Transverse colon (tissue), 4 donors: ENCODE measurements around the gene ZKSCAN3. TPM values are rescaled to one million over a fixed set of nuclear protein-coding genes. Genes with fewer than 3 reads are reported as not detected.
A peak's percentile ranks its signal among the peaks of the same experiment; 100 is the strongest.

Experiments used
- DNase-seq: peaks from one replicate; pipeline ENCODE4 v3.0.0-alpha.2; 2019
- H3K27ac ChIP-seq, 4 donors: fragments of 200-600 bp; sonication (generic); 2 replicates each; pipeline ENCODE4 v1.5.1; 2016 to 2018; ENCODE audit warnings: inconsistent platforms in 4 of 4
- H3K27me3 ChIP-seq: fragments of 200-600 bp; sonication (generic); 2 replicates; pipeline ENCODE4 v1.5.1; 2017; ENCODE audit warnings: inconsistent platforms
- H3K36me3 ChIP-seq, 4 donors: fragments of 200-600 bp; sonication (generic); 2 replicates each; pipeline ENCODE4 v1.5.1; 2017 to 2019; ENCODE audit warnings: inconsistent platforms in 4 of 4
- H3K4me1 ChIP-seq, 4 donors: fragments of 200-600 bp; sonication (generic); 2 replicates each; pipeline ENCODE4 v1.5.1; 2017 to 2020; ENCODE audit warnings: inconsistent platforms in 4 of 4
- H3K4me3 ChIP-seq, 4 donors: fragments of 200-600 bp; sonication (generic); 1 replicate in 1 of 4; 2 replicates in 3 of 4; pipeline versions ENCODE4 v1.5.1 to v1.6.1; 2017 to 2019; ENCODE audit warnings: inconsistent platforms in 4 of 4
- H3K9me3 ChIP-seq, 2 donors: fragments of 200-600 bp; sonication (generic); 2 replicates each; pipeline ENCODE4 v1.5.1; 2017 to 2019; ENCODE audit warnings: inconsistent platforms in 2 of 2
- EP300 ChIP-seq: sonication (generic); formaldehyde crosslinking; IDR thresholded peaks from one replicate; pipeline ENCODE4 v1.6.1; 2017; ENCODE audit warnings: antibody characterized with exemption, low read depth
- POLR2A ChIP-seq: fragments of 450-650 bp; IDR thresholded peaks from one replicate; pipeline ENCODE4 v1.6.1; 2016; ENCODE audit warnings: antibody characterized with exemption, mild to moderate bottlenecking, moderate library complexity
- POLR2AphosphoS5 ChIP-seq, 3 donors: sonication (generic); formaldehyde crosslinking; IDR thresholded peaks; one replicate each; pipeline ENCODE4 v1.6.1; 2016; ENCODE audit warnings: antibody characterized with exemption in 3 of 3
- WGBS, 2 donors: methylation state at CpG; one replicate each; pipeline ENCODE4 v1.1.5; 2018; ENCODE audit warnings: low coverage in 1 of 2; 5-methylcytosine and 5-hydroxymethylcytosine counted together
- in situ Hi-C, 4 donors: fragments of 200-750 bp; cut with MboI; loops; one replicate each; pipeline versions ENCODE4 v1.15.0 to v1.15.1; 2017; ENCODE audit warnings: low sequenced_read_pairs in 3 of 4, low pct_ligation_motif_present in 1 of 4, low pct_unique_long_range_greater_than_20kb in 1 of 4
- intact Hi-C: fragments of 100-400 bp; cut with DNase I; formaldehyde crosslinking; loops from one replicate; pipeline ENCODE4 v1.15.1; 2023; ENCODE audit warnings: low total_unique reads
- total RNA-seq, 4 donors: library from RNA; depleted of rRNA; stranded (reverse); fragments of >200 nt; gene quantifications; one replicate each; pipeline ENCODE4 v1.1.0, GENCODE V29; 2016
- TF ChIP-seq, protein P1 (sequence below), 5 experiments: fragments of 200-600 bp in 3 of 5; fragments of 450-650 bp in 2 of 5; sonication (generic) in 3 of 5; IDR thresholded peaks; 1 replicate in 2 of 5; 2 replicates in 3 of 5; pipeline ENCODE4 v1.5.1; 2016 to 2017; ENCODE audit warnings: antibody characterized with exemption in 5 of 5, inconsistent platforms in 3 of 5, mild to moderate bottlenecking in 2 of 5, moderate library complexity in 1 of 5

Gene ZKSCAN3
- total RNA-seq, 4 donors from 2014 or later: 1.4 to 5.2 (median 4.3) TPM

DNA sequence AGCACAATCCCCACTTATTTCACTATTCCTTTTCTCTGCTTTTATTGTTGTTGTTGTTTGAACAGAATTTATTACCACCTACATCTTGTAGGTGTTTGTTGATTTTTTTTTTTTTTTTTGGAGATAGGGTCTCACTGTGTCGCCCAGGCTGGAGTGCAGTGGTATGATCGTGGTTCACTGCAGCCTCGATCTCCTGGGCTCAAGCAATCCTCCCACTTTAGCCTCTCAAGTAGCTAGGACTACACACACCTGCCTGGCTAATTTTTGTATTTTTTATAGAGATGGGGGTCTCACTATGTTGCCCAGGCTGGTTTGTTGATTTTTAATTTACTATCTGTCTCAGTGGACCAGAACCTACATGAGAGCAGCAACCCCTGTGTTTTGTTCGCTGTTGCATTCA lies 46.2 kb downstream of the ZKSCAN3 start:
- H3K36me3 ChIP-seq: peaks cover 0 to 35% (median 8%) of the 10 kb centered on the region in 4 donors
- WGBS, 2 donors: 92 to 100% methylated on average over 3 to 4 of the region's 4 CpGs
- intact Hi-C loops: no loop called here

DNA sequence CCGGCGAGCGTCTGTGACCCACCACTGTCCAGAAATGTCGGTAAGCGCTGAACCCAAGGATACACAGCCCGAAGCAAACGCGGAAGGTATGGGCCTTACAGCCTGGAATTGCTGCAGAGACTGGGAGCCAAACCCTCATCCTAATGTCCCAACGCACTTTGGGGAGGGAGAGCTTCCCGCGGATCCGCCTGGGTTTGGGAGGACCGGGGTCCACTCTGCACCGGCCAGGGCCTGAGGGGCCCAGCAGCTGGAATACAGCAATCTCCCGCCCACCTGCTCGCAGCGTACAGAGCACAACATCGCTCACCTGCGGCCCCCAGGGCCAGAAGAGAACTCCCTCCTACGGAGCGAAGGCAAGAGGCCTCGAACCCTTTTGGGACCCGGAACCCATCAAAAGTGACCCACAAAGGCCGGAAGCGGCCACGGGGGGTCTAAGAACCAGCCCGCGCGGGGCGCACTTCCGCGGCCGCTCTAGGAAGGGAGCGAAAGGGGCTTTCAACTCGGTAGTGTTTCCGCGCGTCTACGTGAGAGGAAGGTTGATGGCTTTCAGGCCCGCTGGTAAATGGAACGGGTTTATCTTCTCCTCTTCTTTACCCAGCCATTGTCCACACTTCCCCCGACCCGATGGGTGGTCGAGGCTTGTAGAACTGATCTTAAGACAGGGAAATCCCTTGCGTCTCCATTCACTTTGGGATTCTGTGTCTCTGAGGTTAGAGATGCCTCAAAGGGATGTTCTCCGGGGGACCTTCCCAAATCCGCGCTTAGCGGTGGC lies 49.8 kb downstream of the ZKSCAN3 start, which contains the start of gene ZSCAN12:
Gene ZSCAN12 (minus strand): TSS at position 398 of the 772 bp plus-strand sequence. CDS start 1,342 bp downstream, outside the sequence.
- no peak for TF ChIP-seq EP300
- TF ChIP-seq POLR2A: no peak
- TF ChIP-seq, protein P1, sequence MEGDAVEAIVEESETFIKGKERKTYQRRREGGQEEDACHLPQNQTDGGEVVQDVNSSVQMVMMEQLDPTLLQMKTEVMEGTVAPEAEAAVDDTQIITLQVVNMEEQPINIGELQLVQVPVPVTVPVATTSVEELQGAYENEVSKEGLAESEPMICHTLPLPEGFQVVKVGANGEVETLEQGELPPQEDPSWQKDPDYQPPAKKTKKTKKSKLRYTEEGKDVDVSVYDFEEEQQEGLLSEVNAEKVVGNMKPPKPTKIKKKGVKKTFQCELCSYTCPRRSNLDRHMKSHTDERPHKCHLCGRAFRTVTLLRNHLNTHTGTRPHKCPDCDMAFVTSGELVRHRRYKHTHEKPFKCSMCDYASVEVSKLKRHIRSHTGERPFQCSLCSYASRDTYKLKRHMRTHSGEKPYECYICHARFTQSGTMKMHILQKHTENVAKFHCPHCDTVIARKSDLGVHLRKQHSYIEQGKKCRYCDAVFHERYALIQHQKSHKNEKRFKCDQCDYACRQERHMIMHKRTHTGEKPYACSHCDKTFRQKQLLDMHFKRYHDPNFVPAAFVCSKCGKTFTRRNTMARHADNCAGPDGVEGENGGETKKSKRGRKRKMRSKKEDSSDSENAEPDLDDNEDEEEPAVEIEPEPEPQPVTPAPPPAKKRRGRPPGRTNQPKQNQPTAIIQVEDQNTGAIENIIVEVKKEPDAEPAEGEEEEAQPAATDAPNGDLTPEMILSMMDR (IDR thresholded peaks at IDR 0.05): peak; percentile 41 to 52 (median 46)
- TF ChIP-seq POLR2AphosphoS5 (IDR thresholded peaks at IDR 0.05): peak in 2 of 3 donors; percentile 24 to 35
- peak within 1 kb of the TSS; percentile 37 to 95 (median 90) for H3K4me3 ChIP-seq
- intact Hi-C loops (no loop called here), in situ Hi-C loops (no loop called here)
- peaks cover 34% of the 10 kb centered on the region for H3K27me3 ChIP-seq
- WGBS, 2 donors: 0 to 5% methylated on average over 8 to 48 of the region's 49 CpGs
- no peaks in the 10 kb centered on the region for H3K9me3 ChIP-seq
- H3K27ac ChIP-seq: peak within 1 kb of the TSS; percentile 62 to 81 (median 71)
- H3K4me1 ChIP-seq: peaks cover 0 to 35% (median 12%) of the 10 kb centered on the region in 4 donors
- H3K36me3 ChIP-seq: peaks cover 0 to 12% (median 0%) of the 10 kb centered on the region in 4 donors
- peak; percentile 85 for DNase-seq

More for the DNA sequence above, 46.2 kb downstream of the ZKSCAN3 start:
- Histone ChIP-seq H3K27ac (no peak overlapping the region), H3K4me1 (peaks cover 0 to 35% (median 12%) of the 10 kb centered on the region in 4 donors), H3K9me3 (no peaks in the 10 kb centered on the region), H3K4me3 (no peak overlapping the region), H3K27me3 (peaks cover 10% of the 10 kb centered on the region)
- no peak for TF ChIP-seq EP300
- TF ChIP-seq POLR2A: no peak
- no peak for TF ChIP-seq POLR2AphosphoS5 (IDR thresholded peaks at IDR 0.05)
- TF ChIP-seq, protein P1 (IDR thresholded peaks at IDR 0.05): no peak
- no peak for DNase-seq
- in situ Hi-C loops: no loop called here

DNA sequence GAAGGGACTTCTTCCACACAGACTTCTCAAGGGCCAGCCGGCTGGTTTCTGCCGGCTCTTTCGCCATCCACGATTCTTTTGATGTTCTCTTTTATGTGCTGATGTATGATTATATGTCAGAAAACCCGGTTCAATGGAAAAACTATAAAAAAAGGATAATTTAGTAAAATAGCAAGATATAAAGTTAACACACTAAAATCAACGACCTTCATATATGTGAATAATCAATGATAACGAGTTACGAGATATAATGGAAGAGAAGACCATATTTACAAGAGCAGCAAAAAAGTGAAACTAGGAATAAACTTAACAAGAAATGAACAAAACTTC lies 50.3 kb downstream of the ZKSCAN3 start:
- no peak for DNase-seq
- in situ Hi-C loops (no loop called here), intact Hi-C loops (no loop called here)
- Histone ChIP-seq H3K27me3 (peaks cover 39% of the 10 kb centered on the region), H3K4me1 (peaks cover 0 to 35% (median 12%) of the 10 kb centered on the region in 4 donors), H3K27ac (peak overlapping the region; percentile 62 to 81 (median 71)), H3K4me3 (peak overlapping the region; percentile 13 to 95 (median 90)), H3K9me3 (no peaks in the 10 kb centered on the region), H3K36me3 (peaks cover 0 to 12% (median 0%) of the 10 kb centered on the region in 4 donors)
- TF ChIP-seq, protein P1 (IDR thresholded peaks at IDR 0.05): no peak
- TF ChIP-seq POLR2A: no peak
- no peak for TF ChIP-seq POLR2AphosphoS5 (IDR thresholded peaks at IDR 0.05)
- no peak for TF ChIP-seq EP300
- 38 to 41% methylated on average over 5 to 8 of the region's 8 CpGs for WGBS, 2 donors

DNA sequence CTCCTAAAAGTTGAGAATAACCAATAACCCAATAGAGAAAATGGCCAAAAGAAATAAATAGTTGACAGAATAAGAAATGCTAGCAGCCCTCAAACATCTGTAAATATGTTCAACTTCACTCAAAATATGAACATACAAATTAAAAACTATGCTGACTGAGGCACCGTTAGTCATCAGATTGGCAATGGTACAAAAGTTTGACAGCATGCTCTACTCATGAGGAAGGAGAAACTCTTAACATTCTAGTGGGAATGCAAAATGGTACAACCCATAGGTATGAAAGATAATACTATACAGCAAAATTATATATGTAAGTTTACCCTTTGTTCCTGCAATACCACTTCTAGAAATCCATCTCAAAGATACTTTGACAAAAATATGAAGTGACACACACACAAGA lies 51.4 kb downstream of the ZKSCAN3 start:
- DNase-seq: no peak
- in situ Hi-C loops (no loop called here), intact Hi-C loops (no loop called here)
- 85 to 100% methylated on average over 1 of the region's 1 CpG for WGBS, 2 donors
- TF ChIP-seq POLR2AphosphoS5 (IDR thresholded peaks at IDR 0.05) (no peak), POLR2A (no peak), EP300 (no peak)
- TF ChIP-seq, protein P1 (IDR thresholded peaks at IDR 0.05): no peak
- Histone ChIP-seq H3K4me1 (peaks cover 0 to 35% (median 12%) of the 10 kb centered on the region in 4 donors), H3K4me3 (no peak overlapping the region), H3K27ac (no peak overlapping the region), H3K27me3 (peaks cover 50% of the 10 kb centered on the region), H3K36me3 (peaks cover 0 to 12% (median 0%) of the 10 kb centered on the region in 4 donors), H3K9me3 (no peaks in the 10 kb centered on the region)
